NCI-H345 treated with DMSO at 0.1 percent for 48 hours (cell line): Measurements from ENCODE around the gene TTC21B.
A peak's percentile ranks its signal among the peaks of the same experiment; 100 is the strongest.

Source experiments
- DNase-seq: peaks from one replicate; lab custom pipeline; 2025; ENCODE audit not compliant: unreplicated experiment; lab: John Stamatoyannopoulos, UW

Gene TTC21B

GRCh38 chr2:165927353-165927752 is 26.2 kb downstream of the TTC21B start:
- DNase-seq: no peak

- no peak for DNase-seq
Measured at GRCh38 chr2:165924946-165925345, 28.6 kb downstream of the TTC21B start.

GRCh38 chr2:165920748-165921147 is 32.8 kb downstream of the TTC21B start:
- no peak for DNase-seq

GRCh38 chr2:165913636-165914035 is 39.9 kb downstream of the TTC21B start:
- no peak for DNase-seq

GRCh38 chr2:165911981-165912380 is 41.6 kb downstream of the TTC21B start:
- DNase-seq: no peak

GRCh38 chr2:165911231-165911630 is 42.3 kb downstream of the TTC21B start:
- no peak for DNase-seq

- DNase-seq: no peak
Measured at GRCh38 chr2:165909466-165909865, 44.1 kb downstream of the TTC21B start.

- DNase-seq: no peak
Measured at GRCh38 chr2:165905854-165906253, 47.7 kb downstream of the TTC21B start.

- DNase-seq: no peak
Measured at GRCh38 chr2:165905269-165905668, 48.3 kb downstream of the TTC21B start.

- DNase-seq: no peak
Measured at GRCh38 chr2:165904432-165904831, 49.1 kb downstream of the TTC21B start.

- DNase-seq: no peak
Measured at GRCh38 chr2:165903406-165903805, 50.2 kb downstream of the TTC21B start.

GRCh38 chr2:165902934-165903333 is 50.6 kb downstream of the TTC21B start:
- no peak for DNase-seq

- DNase-seq: no peak
Measured at GRCh38 chr2:165901620-165902298, 51.8 kb downstream of the TTC21B start.

- DNase-seq: no peak
Measured at GRCh38 chr2:165899311-165899710, 54.3 kb downstream of the TTC21B start.

- peak; percentile 5 for DNase-seq
Measured at GRCh38 chr2:165898381-165898780, 55.2 kb downstream of the TTC21B start.

- DNase-seq: no peak
Measured at GRCh38 chr2:165897726-165898125, 55.9 kb downstream of the TTC21B start.

GRCh38 chr2:165897074-165897473 is 56.5 kb downstream of the TTC21B start:
- DNase-seq: no peak

- no peak for DNase-seq
Measured at GRCh38 chr2:165895974-165896373, 57.6 kb downstream of the TTC21B start.

GRCh38 chr2:165893556-165893955 is 60.0 kb downstream of the TTC21B start:
- no peak for DNase-seq

- no peak for DNase-seq
Measured at GRCh38 chr2:165892526-165892925, 61.0 kb downstream of the TTC21B start.

- DNase-seq: no peak
Measured at GRCh38 chr2:165891943-165892342, 61.6 kb downstream of the TTC21B start.

- DNase-seq: no peak
Measured at GRCh38 chr2:165891345-165891744, 62.2 kb downstream of the TTC21B start.

- no peak for DNase-seq
Measured at GRCh38 chr2:165889798-165890197, 63.8 kb downstream of the TTC21B start.
